Kidney capillary endothelial cell (primary cell): ENCODE measurements around the gene SLC25A44.

Source experiments
- DNase-seq: peaks from one replicate; pipeline ENCODE4 v3.0.0-alpha.2; 2018; ENCODE audit warnings: low spot score

The SLC25A44 gene, protein sequence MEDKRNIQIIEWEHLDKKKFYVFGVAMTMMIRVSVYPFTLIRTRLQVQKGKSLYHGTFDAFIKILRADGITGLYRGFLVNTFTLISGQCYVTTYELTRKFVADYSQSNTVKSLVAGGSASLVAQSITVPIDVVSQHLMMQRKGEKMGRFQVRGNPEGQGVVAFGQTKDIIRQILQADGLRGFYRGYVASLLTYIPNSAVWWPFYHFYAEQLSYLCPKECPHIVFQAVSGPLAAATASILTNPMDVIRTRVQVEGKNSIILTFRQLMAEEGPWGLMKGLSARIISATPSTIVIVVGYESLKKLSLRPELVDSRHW

DNA sequence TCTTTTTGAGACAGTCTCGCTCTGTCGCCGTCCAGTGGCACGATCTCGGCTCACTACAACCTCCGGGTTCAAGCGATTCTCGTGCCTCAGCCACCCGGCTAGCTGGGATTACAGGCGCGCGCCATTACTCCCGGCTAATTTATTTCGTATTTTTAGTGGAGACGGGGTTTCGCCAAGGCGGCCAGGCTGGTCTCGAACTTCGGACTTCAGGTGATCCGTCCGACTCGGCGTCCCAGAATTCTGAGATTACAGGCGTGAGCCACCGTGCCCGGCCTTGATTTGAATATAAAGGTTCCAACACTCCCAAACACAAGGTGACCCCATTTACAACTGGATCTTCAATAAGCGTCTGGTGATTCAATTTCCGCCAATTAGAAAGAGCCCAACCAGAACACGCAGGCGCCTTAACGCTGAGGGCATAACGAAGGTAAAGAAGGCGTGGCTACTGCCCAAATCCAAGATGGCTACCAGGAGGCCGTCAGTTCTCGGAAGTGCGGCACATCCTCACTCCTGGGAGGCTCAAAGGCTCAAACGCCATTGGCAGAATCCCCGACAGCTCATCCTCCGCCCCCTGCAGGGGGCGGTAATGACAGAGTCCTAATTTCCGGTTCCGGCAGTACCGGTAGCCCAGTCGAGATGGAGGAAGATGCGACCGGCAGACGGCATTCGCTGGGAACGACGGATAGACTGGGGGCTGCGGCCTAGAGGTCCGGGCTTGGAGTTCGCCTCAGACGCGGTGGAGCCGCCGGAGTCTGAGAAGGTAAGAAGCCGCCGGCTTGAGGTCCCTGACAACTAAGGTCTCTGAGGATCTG, at the start of gene SLC25A44:
SLC25A44 (plus strand) TSS at position 617 of the 812 bp plus-strand sequence. CDS start 5,744 bp downstream, outside the sequence.
- DNase-seq = peak; percentile 98

DNA sequence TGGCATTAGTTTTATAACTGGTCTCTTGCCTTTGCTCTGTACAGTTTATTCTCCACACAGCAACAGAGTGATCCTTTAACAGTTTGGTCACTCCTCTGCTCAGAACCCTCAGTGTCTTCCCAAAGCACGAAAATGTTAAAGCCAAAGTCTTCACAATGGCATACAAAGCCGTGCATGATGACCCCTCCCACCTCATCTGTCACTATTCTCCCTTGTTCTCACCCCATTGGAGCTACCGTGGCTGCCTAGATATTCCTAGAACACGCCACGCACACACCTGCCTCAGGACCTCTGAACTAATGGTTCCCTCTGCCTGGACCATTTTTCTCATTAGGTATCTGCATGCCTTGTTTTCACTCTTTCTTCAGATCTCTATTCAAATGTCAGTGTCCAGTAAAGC, 49.2 kb upstream of the SLC25A44 start:
- DNase-seq = no peak

DNA sequence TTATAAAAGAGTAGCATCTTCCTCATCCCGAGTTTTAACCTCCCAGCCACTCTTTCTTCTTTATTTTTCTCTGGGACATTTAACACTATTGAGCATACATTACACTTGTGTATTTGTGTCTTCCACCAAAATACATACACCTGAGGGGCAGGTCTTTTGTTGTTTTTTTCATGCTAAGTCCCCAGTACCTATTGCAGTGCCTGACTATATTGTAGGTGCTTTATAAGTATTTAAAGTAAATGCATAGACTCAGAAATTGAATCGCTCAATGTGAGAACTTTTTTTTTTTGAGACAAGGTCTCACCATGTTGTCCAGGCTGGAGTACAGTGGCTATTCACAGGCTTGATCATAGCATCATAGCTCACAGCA, 48.3 kb upstream of the SLC25A44 start:
- DNase-seq = no peak

DNA sequence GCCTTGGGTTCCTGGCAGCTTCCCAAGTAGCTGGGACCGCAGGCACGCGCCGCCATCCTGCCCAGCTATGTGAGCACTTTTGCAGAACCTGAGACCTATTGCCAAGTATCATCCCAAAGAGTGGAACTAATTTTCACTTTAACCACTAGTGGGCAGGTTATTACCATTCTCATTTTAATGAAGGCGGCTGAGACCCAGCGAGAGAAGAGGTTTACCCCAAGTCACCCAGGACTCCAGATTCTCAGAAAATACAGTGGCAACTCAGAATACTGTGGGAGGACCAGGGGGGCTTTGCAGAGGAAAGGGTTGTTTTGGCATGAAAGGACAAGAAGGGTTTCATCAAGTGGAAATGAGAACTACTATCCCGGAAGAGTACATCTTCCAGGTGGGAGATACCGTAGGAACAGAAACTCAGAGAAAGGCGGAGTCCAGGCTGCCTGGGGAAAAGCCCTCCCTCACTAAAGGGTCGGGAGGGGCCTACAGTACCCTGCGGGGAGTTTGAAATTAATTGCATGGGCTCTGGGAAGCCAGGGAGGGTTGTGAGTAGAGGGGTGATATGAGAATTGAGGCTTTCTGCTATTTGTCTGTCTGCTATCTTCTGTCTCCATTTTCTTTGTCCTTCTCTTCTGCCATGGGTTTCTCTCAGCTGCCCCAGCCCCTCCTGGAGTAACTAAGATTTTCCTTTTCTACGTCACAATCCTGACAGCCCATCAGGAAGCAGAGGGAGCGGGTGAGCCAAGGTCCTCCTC, 47.7 kb upstream of the SLC25A44 start:
- peak; percentile 93 for DNase-seq

DNA sequence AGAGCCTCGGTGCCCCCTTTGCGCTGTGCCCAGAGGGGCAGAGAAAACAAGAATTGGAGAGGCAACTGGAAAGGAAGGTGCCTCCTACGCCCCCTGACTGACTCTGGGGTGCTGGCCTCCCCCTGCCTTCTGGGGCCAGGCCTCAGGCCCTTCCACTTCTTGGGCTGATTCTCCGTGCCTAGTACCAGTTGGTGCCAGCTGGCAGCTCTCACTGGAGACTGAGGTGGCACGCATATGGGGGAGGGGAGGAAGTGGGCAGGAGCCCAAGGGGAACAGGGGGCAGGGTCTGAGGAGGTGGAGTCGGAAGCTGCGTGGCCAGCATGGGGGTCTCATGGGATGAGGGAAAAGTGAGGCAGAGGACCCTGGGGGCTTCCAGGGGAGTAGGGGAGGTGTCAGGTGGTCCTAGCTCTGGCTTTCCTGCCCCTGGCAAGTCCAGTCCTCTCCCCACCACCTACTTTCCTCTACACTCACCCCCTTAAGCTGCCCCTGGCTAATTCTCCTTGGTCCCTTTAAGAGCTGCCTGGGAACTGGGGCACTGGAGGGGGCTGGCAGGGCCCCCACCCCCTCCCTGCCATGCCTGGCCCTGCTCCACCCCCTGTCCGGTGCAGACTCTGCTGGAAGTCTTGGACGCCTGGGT, 47.0 kb upstream of the SLC25A44 start:
- no peak for DNase-seq

DNA sequence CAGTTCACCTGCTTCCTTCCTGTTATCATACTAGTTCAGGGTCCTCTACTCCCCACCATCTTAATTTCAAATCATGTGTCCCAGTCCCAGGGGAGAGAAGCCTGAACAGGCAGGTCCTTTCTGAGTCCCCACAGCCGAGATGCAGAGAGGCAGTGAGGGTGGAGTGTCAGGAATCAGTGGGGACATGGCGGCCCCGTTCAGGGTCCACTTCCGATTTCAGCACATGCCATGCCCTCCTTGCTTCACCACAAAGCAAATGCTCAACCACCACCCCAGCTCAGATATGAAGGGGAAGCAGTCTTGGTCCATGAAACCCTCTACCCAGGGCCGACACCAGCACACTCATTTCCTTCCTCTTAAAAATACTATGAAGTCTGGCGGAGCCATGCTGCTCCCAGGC, 45.7 kb upstream of the SLC25A44 start:
- DNase-seq = peak; percentile 76

DNA sequence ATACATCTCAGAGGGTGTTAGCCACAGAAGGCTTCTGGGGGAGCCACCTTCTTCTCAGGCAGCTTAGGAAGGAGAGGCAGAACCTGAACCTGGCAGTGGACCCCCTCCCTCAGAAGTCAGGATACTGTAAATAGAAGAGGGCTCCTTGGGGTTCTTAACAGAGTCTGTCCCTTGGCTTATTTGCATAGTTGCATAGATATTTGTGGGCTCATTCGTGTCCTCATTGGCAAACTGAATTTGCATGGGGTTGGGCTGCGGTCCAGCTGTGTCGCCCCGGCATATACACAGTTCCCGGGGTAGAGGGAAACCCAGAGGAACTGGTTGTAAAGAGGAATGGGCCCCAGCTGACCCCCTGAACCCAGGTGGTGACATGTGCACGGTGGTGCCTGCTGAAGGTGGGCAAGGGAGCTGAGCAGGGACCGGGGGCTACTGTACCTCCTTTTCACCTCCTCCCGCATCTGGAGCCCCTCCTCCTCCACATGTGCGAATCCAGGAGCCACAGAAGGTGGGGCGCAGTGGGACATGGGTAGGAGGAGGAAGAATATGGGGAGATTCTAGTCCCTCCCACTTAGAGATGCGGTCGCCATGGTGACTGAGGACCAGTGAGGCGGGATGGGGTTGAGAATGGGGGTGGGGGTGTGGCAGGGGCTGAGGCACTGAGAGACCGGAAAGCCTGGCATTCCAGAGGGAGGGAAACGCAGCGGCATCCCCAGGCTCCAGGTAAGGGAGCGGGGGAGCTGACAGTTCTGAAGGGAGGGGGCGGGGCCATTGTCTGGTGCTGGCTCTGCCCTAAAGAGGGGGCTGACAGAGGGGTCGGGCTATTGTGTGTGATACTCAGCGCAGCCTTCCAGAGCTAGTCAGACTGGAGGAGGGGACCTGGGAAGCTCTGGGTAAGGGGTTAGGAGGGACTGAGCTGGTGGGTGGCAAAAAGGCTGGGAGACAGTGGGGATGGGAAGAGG, 44.3 kb upstream of the SLC25A44 start:
- no peak for DNase-seq

DNA sequence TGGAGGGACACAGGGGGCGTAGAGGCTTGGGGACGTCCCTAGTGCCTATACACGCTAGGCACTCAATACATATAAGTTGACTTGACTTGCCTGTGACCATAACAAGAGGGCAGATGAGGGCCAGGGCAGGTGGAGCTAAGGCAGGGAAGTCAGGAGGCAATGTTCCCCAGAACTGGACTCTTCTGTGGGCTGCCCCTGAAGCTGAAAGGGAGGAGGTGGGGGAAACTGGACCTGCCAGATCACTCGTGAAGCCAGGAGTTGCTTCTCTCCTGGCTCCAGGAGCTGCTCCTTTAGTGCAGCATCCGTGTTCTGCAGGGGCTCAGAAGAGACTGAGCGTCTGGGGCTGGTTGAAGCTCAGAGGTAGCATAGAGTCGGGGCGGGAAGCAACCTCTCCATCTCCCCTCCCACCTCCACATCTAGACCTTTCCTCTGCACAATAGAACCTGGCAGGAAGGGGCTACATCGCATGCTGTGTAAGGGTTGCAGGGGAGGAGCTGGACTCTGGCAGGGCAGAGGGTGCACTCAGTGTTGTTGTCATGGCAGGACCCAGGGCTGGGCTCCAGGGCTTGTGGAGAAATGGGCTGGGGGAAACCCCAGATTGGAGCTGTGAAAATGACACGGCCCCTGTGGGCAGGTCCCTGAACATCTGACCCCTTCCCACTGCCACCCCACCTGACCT, 43.4 kb upstream of the SLC25A44 start:
- no peak for DNase-seq

DNA sequence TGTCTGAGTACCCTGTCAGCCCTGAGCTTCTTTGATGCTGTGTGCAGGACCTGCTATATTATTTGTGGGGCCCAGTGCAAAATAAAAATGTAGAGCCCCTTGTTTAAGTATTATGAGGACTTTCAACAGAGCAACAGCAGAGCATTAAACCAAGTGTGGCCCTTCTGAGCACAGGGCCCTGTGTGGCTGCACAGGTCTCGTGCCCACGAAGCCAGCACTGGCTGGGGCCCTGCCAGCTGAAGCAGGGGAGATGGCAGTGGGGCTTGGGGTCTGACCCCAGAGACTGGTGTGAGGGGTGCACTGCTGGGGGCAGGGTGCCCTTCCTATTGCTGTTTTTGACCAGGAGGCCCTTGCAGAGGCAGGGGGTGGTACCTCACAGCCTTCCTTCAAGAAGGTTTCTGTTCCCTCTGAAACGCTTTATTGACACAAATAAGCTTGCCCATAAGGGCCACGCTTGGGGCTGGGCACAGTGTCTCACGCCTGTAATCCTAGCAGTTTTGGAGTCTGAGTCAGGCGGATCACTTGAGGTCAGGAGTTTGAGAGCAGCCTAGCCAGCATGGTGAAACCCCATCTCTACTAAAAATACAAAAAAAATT, 42.7 kb upstream of the SLC25A44 start:
- no peak for DNase-seq

DNA sequence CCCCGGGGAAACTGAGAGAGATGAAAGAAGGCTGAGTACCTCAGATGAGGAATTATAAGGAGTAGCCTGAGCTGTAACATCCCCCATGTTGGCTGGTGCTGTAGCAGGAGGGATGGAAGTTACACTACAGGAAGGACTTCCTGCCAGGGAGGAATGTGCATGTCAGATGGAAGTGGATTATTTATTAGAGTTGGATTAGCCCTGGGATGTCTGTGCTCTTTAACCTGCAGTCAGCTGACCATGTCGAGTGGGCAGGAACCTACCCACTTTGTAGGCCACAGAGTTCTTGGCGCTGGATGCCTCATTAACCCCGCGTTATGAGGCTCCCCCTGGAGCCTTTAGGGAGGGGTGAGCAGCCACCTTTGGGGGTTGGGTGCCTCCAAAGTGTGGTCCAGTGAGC, 41.3 kb upstream of the SLC25A44 start:
- DNase-seq = no peak

DNA sequence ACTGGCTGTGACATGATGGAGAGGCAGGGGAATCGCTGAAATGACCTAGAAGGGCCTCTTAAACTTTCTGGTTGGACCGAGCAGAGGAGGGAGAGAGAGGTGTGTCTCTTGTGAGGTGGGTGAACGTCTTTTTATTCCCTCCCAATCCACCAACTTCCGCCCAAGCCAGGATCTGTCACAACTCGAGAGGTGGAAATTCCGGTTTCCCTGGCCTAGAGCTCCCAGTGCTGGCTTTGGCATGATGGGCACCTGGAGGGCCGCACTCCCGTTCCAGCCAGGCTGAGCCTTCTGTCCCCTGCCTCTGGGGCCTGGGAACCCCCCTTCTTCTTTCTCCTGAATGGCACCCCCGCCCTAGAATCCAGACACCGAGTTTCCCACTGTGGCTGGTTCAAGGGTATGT, 40.5 kb upstream of the SLC25A44 start, which contains the start of gene SEMA4A:
SEMA4A (plus strand) TSS at position 224 of the 400 bp plus-strand sequence. CDS start 994 bp downstream, outside the sequence.
- DNase-seq = no peak

DNA sequence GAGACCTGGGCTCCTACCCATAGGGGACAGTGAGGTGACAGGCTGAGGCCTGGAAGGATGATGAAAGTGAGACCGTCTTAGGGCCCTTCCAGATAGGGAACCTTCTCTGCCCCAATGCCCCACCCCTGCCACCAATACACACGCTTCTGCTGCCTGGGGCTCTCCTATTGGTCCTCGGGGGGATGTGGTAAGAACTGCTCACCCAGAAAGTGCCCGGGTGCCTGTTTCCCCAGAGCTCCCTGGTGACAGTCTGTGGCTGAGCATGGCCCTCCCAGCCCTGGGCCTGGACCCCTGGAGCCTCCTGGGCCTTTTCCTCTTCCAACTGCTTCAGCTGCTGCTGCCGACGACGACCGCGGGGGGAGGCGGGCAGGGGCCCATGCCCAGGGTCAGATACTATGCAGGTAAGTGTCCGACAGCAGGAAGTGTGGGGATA, 39.6 kb upstream of the SLC25A44 start:
- DNase-seq = no peak

DNA sequence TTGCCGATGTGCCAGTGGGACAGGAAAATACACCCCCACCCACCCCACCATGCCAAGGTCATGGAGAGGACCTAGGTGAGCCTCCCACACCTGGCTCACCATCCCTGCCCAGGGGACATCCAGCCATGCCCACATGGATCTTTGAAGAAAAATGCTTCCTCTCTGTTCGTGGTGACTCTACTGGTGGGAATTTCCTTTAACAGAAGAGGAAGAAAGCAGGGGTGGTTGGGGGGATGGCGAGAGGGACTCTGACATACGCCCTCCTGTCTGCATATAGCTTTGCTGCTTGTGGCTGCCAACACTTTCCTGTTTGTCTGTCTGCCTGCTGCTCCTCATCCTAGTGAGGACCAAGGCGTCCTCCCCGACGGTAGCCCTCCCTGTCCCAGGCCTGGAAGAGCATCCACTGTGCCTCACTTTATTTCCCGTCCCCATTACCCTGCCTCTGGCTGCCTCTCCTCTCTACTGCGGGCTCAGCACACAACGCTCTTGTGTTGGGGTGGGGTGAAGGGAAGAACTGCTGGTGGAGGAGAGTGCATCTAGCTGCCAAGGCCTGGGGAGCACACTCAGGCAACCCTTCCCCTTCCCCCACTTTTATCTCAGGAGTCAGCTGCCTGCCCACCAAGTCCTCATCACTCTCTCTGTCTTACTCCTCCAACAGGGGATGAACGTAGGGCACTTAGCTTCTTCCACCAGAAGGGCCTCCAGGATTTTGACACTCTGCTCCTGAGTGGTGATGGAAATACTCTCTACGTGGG, 38.0 kb upstream of the SLC25A44 start:
- DNase-seq = no peak

DNA sequence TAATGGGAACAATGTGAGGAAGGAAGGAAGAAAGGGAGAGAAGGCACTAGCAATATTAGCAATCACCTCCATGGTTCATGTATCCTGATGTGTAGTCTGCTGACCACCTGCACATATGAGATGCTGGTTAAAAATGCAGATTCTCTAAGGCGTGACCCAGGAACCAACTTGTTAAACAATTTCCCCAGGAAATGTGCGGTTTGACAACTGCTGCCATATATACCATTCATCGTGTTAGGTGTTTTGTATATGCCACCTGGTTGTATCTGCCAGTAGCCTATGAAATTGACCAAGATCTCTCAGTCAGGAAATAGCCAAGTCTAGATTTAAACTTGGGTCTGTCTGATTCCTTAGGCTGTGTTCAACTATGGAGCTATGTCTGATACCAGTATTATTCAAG, 36.4 kb upstream of the SLC25A44 start:
- no peak for DNase-seq

DNA sequence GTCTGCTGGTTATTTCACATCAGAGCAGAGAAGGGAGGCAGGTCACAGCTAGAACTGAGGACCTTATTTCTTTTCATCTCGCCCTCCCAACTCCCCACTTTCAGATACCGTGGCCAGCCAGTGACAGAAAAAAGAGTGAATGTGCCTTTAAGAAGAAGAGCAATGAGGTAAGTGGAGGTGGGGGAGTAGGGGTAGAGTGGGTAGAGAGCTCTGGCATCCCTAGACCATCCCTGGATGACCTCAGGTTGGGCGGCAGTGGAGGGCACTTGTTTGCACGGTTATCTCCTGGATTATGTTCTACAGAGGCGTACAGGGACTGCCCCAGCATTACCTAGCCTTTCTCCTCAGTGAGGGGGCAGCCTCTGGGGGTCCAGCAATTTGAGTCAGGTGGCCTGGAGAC, 35.9 kb upstream of the SLC25A44 start:
- no peak for DNase-seq

DNA sequence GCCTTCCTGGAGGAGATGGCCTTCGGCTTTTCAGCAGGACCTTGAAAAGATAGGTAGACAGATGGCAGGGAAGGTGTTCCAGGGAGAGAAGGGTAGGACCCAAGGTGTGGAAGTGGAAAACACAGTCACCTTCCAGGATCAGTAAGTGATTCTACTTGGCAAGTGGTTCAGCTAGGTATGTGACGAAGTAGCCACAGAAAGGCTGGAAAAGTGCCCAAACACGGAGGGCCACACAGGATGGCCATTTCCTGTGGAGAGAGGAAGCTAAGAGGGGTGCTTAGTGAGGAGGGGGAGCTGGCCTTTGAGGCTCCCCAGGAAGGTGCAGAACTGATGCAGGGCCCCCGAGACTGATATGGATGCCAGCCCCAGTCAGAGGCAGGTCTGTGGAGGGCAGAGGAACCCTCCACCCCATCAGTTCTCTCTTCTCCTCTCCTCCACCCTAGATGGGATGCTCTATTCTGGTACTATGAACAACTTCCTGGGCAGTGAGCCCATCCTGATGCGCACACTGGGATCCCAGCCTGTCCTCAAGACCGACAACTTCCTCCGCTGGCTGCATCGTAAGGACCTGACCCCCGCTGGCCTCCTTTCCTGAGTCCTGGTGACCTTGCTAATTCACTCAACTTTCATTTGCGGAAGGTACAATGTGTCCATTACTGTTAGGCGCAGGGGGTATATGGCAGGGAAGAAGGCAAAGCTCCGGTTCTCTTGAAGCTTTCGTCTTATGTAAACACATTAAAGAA, 33.7 kb upstream of the SLC25A44 start:
- peak; percentile 73 for DNase-seq

DNA sequence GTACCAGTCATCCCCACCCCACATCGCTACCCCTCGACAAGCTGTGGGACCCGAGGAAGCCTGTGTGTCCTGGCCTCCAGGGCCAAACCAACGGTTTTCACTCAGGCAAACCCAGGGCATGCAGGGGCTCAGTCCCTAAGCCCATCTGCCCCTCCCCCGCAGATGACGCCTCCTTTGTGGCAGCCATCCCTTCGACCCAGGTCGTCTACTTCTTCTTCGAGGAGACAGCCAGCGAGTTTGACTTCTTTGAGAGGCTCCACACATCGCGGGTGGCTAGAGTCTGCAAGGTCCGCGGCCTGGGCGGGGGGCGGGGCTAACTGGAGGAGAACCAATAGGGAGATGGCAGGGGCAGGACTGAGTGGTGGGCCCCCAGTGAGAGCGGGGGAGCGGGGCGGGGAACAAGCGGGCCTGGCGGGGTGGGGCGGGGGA, 33.1 kb upstream of the SLC25A44 start:
- peak; percentile 67 for DNase-seq

DNA sequence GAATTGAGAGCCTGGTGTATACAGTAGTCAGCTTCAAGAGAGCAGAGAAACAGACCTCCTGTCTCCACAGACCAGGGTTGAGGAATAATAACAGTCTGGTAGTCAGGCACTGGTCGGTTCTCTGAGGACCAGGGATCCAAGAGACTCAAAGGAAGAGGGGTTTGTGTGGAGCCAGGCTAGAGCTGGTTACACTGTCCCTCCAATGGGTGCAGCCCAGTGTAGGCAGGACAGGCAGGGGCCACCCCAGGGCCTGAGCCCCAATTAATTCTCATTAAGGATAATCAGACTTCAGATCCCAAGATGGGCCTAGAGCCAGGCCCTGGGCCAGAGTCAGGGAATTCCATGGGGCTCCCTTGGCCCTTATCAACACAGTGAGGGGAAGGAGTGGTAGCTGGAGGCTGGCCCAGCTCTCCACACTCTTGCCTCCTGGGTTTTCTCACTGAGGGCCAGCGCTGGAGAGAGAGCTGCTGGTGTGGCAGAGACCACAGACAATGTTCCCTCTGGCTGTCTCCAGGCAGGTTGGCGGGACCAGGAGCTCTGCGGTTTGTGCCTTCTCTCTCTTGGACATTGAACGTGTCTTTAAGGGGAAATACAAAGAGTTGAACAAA, 31.4 kb upstream of the SLC25A44 start:
- no peak for DNase-seq
